DND-41 (cell line): ENCODE results near the gene AFF2.

Experiments
- ATAC-seq: fragments of 200-7000 bp; cut with Tn5 transposase; 3 replicates; pipeline ENCODE4 v1.9.1; 2021; ENCODE audit warnings: low read depth; ENCODE audit not compliant: insufficient read depth
- DNase-seq: peaks from one replicate; pipeline ENCODE4 v3.0.0-alpha.2; 2020
- H2AFZ ChIP-seq: 2 replicates; pipeline ENCODE4 v1.6.0; 2012; ENCODE audit warnings: low read depth, low read length
- H3K27ac ChIP-seq: 2 replicates; pipeline ENCODE4 v1.5.1; 2012; ENCODE audit warnings: low read length, inconsistent platforms
- H3K27me3 ChIP-seq: fragments of 200-600 bp; sonication (generic); 2 replicates; pipeline ENCODE4 v1.6.0; 2012; ENCODE audit warnings: low read length, mild to moderate bottlenecking, inconsistent platforms; ENCODE audit not compliant: insufficient read depth, poor library complexity
- H3K36me3 ChIP-seq: 2 replicates; pipeline ENCODE4 v1.5.1; 2012; ENCODE audit warnings: low read length, inconsistent platforms; ENCODE audit not compliant: insufficient read depth
- H3K4me1 ChIP-seq: 2 replicates; pipeline ENCODE4 v1.5.1; 2012; ENCODE audit warnings: mild to moderate bottlenecking, low read length; ENCODE audit not compliant: insufficient read depth
- H3K4me2 ChIP-seq: 2 replicates; pipeline ENCODE4 v1.6.0; 2012; ENCODE audit warnings: mild to moderate bottlenecking, moderate library complexity, low read length, inconsistent platforms; ENCODE audit not compliant: insufficient read depth
- H3K4me3 ChIP-seq, 2 experiments: fragments of 200-600 bp in 1 of 2; shearing (Covaris generic) in 1 of 2; 2 replicates each; pipeline ENCODE4 v1.5.1; 2012 to 2016; ENCODE audit warnings: inconsistent platforms in 2 of 2, low read length in 2 of 2, mild to moderate bottlenecking in 2 of 2, low read depth in 1 of 2, moderate library complexity in 1 of 2
- H3K79me2 ChIP-seq: 2 replicates; pipeline ENCODE4 v1.6.0; 2012; ENCODE audit warnings: low read length, inconsistent platforms; ENCODE audit not compliant: insufficient read depth
- H3K9ac ChIP-seq: 2 replicates; pipeline ENCODE4 v1.6.0; 2012; ENCODE audit warnings: low read depth, mild to moderate bottlenecking, inconsistent platforms, low read length, moderate library complexity
- H3K9me3 ChIP-seq: 2 replicates; pipeline ENCODE4 v1.5.1; 2012; ENCODE audit warnings: low read length, moderate library complexity, mild to moderate bottlenecking, inconsistent platforms; ENCODE audit not compliant: insufficient read depth, severe bottlenecking
- H4K20me1 ChIP-seq: 2 replicates; pipeline ENCODE4 v1.6.0; 2012; ENCODE audit warnings: low read length; ENCODE audit not compliant: insufficient read depth
- CTCF ChIP-seq: IDR thresholded peaks from 2 replicates; pipeline ENCODE4 v1.5.1; 2012; ENCODE audit warnings: borderline replicate concordance, low read length, moderate library complexity, mild to moderate bottlenecking; ENCODE audit not compliant: poor library complexity, severe bottlenecking; ENCODE audit errors: extremely low read depth
- EZH2 ChIP-seq: IDR thresholded peaks from 3 replicates; pipeline ENCODE4 v1.6.1; 2012; ENCODE audit warnings: borderline replicate concordance, low read depth, mild to moderate bottlenecking, moderate library complexity, low read length, inconsistent platforms; ENCODE audit not compliant: severe bottlenecking

The AFF2 gene

DNA sequence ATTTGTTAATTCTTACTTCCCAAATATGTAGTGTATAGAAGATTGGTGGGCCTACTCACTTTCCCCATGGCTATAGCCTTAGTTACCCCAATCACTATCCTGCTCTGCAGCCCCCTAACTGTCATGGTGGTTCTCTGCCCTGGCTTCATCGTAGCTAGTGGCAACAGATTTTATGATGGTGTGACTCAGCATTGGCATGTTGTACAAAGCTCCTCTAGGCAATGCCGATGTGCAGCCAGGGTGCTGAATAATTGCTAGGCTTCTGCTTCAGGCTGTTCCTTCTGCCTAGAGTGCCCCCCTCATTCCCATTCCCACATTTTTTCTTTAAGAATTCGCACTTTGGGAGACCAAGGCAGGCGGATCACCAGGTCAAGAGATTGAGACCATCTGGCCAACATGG, 35.2 kb downstream of the AFF2 start:
- ATAC-seq: no peak
- TF ChIP-seq EZH2: no peak
- no peak for TF ChIP-seq CTCF

GRCh38 chrX:148536961-148537360, 36.5 kb downstream of the AFF2 start:
- Histone ChIP-seq H3K9me3 (no peaks in the 10 kb centered on the region), H3K36me3 (no peaks in the 10 kb centered on the region), H3K4me1 (no peaks in the 10 kb centered on the region; the same call in 1 of the 2 replicates), H3K9ac (no peak overlapping the region), H3K27me3 (no peaks in the 10 kb centered on the region), H3K4me2 (no peak overlapping the region), H3K79me2 (peaks cover 43% of the 10 kb centered on the region; the same call in 1 of the 2 replicates), H2AFZ (no peak overlapping the region), H4K20me1 (no peaks in the 10 kb centered on the region), H3K27ac (no peak overlapping the region), H3K4me3 (no peak overlapping the region)
- TF ChIP-seq EZH2 (no peak), CTCF (no peak)
- DNase-seq (no peak), ATAC-seq (no peak)

More for the DNA sequence above, 35.2 kb downstream of the AFF2 start:
- DNase-seq: no peak
- H3K9ac ChIP-seq: no peak overlapping the region
- H3K9me3 ChIP-seq: no peaks in the 10 kb centered on the region
- no peaks in the 10 kb centered on the region; the same call in 1 of the 2 replicates for H3K36me3 ChIP-seq
- H3K4me3 ChIP-seq: no peak overlapping the region
- no peaks in the 10 kb centered on the region for H3K27me3 ChIP-seq
- no peak overlapping the region for H2AFZ ChIP-seq
- H3K79me2 ChIP-seq: peaks cover 41% of the 10 kb centered on the region; the same call in 1 of the 2 replicates
- H4K20me1 ChIP-seq: no peaks in the 10 kb centered on the region
- no peak overlapping the region for H3K4me2 ChIP-seq
- no peak overlapping the region for H3K27ac ChIP-seq
- H3K4me1 ChIP-seq: no peaks in the 10 kb centered on the region

DNA sequence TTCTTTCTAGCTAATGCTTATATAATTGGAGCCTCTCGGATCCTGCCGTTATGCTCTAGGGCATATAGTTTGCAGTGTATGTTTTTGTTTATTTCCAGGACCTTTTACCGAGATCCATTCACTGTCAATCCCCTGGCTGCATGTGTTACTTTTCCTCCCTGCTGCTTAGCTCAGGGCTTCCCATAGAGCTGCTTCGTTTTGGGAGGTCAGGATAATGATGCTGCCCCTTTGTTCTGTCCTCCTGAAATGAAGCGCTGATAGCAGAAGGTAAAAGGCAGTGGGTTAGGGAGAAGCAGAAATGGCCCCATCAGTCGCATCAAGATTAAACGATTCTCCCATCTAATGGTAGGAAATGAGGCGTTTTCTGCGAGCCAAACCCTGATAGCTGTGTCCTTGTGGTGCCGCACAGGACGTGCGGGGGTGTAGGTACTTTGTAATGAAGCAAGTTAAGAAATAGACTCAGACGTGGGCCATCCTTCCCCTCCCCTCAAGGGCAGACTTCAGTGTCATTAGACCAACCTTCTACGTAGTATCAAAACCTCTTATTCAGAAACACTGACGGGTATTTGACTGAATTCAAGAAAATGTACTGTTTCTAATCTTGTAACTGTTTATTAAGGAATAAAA, 37.3 kb downstream of the AFF2 start:
- no peaks in the 10 kb centered on the region; the same call in 1 of the 2 replicates for H3K4me1 ChIP-seq
- H3K4me2 ChIP-seq: no peak overlapping the region
- no peak overlapping the region for H3K9ac ChIP-seq
- no peak for DNase-seq
- no peak for TF ChIP-seq CTCF
- no peak for TF ChIP-seq EZH2
- no peak overlapping the region for H2AFZ ChIP-seq
- H3K27me3 ChIP-seq: no peaks in the 10 kb centered on the region
- no peaks in the 10 kb centered on the region for H3K36me3 ChIP-seq
- H3K79me2 ChIP-seq: peaks cover 46% of the 10 kb centered on the region
- H3K27ac ChIP-seq: no peak overlapping the region
- H3K4me3 ChIP-seq: no peak overlapping the region
- H3K9me3 ChIP-seq: no peaks in the 10 kb centered on the region
- H4K20me1 ChIP-seq: no peaks in the 10 kb centered on the region
- ATAC-seq: no peak
